Stomach (tissue), 9 donors: ENCODE measurements around the gene EYA3. TPM values are rescaled to one million over a fixed set of nuclear protein-coding genes. Genes with fewer than 3 reads are reported as not detected.

Experiments
- DNase-seq, 2 donors: peaks; one replicate each; pipeline versions ENCODE4 v3.0.0 to v3.0.0-alpha.2; 2013 to 2019
- H3K27ac ChIP-seq, 5 donors: fragments of 200-600 bp in 4 of 5; sonication (generic) in 4 of 5; one replicate each; pipeline ENCODE4 v1.5.1; 2013 to 2019; ENCODE audit warnings: mild to moderate bottlenecking in 1 of 5, moderate library complexity in 1 of 5
- H3K27me3 ChIP-seq, 3 donors: fragments of 200-600 bp; sonication (generic); one replicate each; pipeline ENCODE4 v1.5.1; 2017 to 2019; ENCODE audit warnings: mixed run types in 1 of 3
- H3K36me3 ChIP-seq, 4 donors: fragments of 200-600 bp; sonication (generic); 1 replicate in 3 of 4; 2 replicates in 1 of 4; pipeline ENCODE4 v1.5.1; 2016 to 2019
- H3K4me1 ChIP-seq, 4 donors: fragments of 200-600 bp; sonication (generic); one replicate each; pipeline ENCODE4 v1.5.1; 2016 to 2019
- H3K4me3 ChIP-seq, 4 donors: fragments of 200-600 bp; sonication (generic) in 3 of 4; one replicate each; pipeline ENCODE4 v1.5.1; 2016 to 2019; ENCODE audit warnings: mild to moderate bottlenecking in 1 of 4
- H3K9me3 ChIP-seq, 4 donors: fragments of 200-600 bp; sonication (generic); one replicate each; pipeline ENCODE4 v1.5.1; 2016 to 2019
- CTCF ChIP-seq, 7 experiments: fragments of 450-650 bp in 4 of 7; fragments of 200-600 bp in 3 of 7; sonication (generic) in 3 of 7; IDR thresholded peaks; one replicate each; pipeline ENCODE4 v1.5.1; 2016 to 2019; ENCODE audit warnings: antibody characterized with exemption in 7 of 7, control low read depth in 2 of 7, mild to moderate bottlenecking in 1 of 7
- EP300 ChIP-seq: sonication (generic); formaldehyde crosslinking; IDR thresholded peaks from one replicate; pipeline ENCODE4 v1.6.1; 2017; ENCODE audit warnings: antibody characterized with exemption
- POLR2A ChIP-seq, 4 donors: fragments of 450-650 bp; IDR thresholded peaks; one replicate each; pipeline ENCODE4 v1.6.1; 2016; ENCODE audit warnings: antibody characterized with exemption in 4 of 4, control low read depth in 2 of 4, mild to moderate bottlenecking in 1 of 4, moderate library complexity in 1 of 4
- POLR2AphosphoS5 ChIP-seq, 3 donors: sonication (generic); formaldehyde crosslinking; IDR thresholded peaks; one replicate each; pipeline ENCODE4 v1.6.1; 2016; ENCODE audit warnings: antibody characterized with exemption in 3 of 3
- WGBS, 5 donors: extraction: QIAGEN DNeasy Blood & Tissue Kit in 3 of 5; methylation state at CpG; one replicate each; pipeline versions ENCODE4 v1.1.5 to v1.1.7; 2013 to 2018; 5-methylcytosine and 5-hydroxymethylcytosine counted together
- intact Hi-C: fragments of 100-400 bp; cut with DNase I; formaldehyde crosslinking; loops from one replicate; pipeline ENCODE4 v1.15.1; 2023; ENCODE audit warnings: low total_unique reads
- polyA plus RNA-seq, 3 donors: library from polyadenylated mRNA; stranded (reverse); fragments of 200-250 nt; gene quantifications; one replicate each; pipeline ENCODE4 v1.2.3, GENCODE V29; 2013
- total RNA-seq, 5 donors: library from RNA; depleted of rRNA; stranded (reverse); fragments of >200 nt; gene quantifications; one replicate each; pipeline versions ENCODE4 v1.1.0 to v1.2.3, GENCODE V29; 2014 to 2016
- donor health status: healthy with polysubstance abuse.
- donor health status: Bipolar disorder and iron deficiency.
- donor health status: healthy.

The EYA3 gene
- total and polyA plus RNA-seq, 8 donors: 2.9 to 38.2 (median 12.5) TPM

- intact Hi-C loops: no loop called here
- Histone ChIP-seq H3K36me3 (peaks cover 33 to 66% (median 60%) of the 10 kb centered on the region in 4 donors), H3K27ac (no peak overlapping the region), H3K4me3 (no peak overlapping the region), H3K4me1 (peaks cover 6 to 27% (median 15%) of the 10 kb centered on the region in 4 donors), H3K27me3 (no peaks in the 10 kb centered on the region), H3K9me3 (no peaks in the 10 kb centered on the region)
- WGBS, 5 donors: 91 to 97% (median 92%) methylated on average over 21 to 24 of the region's 24 CpGs
- TF ChIP-seq POLR2A (IDR thresholded peaks at IDR 0.05) (no peak), POLR2AphosphoS5 (IDR thresholded peaks at IDR 0.05) (no peak), CTCF (IDR thresholded peaks at IDR 0.05) (no peak), EP300 (no peak)
- DNase-seq: no peak
These were observed 121.9 kb downstream of the EYA3 start for GRCh38 chr1:27966402-27967105.

DNA sequence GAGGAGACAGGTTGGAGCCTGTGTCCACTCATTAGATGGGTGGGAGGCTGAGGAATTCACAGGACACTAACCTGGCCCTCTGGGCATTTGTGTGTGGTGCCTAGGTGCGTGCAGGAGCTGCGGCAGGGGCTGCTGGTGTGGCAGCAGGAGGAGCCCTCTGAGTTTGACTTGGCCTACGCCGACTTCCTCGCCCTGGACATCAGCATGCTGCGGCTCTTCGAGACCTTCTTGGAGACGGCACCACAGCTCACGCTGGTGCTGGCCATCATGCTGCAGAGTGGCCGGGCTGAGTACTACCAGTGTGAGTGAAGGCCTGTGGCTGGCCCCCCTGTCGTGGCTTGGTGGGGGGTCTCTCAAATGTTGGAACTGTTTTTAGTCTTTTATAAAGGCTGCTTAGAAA, 125.0 kb downstream of the EYA3 start:
- no peaks in the 10 kb centered on the region for H3K9me3 ChIP-seq
- H3K36me3 ChIP-seq: peaks cover 33 to 60% (median 56%) of the 10 kb centered on the region in 4 donors
- WGBS, 5 donors: 92 to 96% (median 95%) methylated on average over 9 to 11 of the region's 11 CpGs
- H3K27ac ChIP-seq: no peak overlapping the region
- intact Hi-C loops: no loop called here
- no peak for DNase-seq
- no peak overlapping the region for H3K4me3 ChIP-seq
- H3K4me1 ChIP-seq: peaks cover 24 to 40% (median 28%) of the 10 kb centered on the region in 4 donors
- no peaks in the 10 kb centered on the region for H3K27me3 ChIP-seq
- TF ChIP-seq EP300: no peak
- TF ChIP-seq POLR2AphosphoS5 (IDR thresholded peaks at IDR 0.05): no peak
- TF ChIP-seq CTCF (IDR thresholded peaks at IDR 0.05): no peak
- no peak for TF ChIP-seq POLR2A (IDR thresholded peaks at IDR 0.05)

DNA sequence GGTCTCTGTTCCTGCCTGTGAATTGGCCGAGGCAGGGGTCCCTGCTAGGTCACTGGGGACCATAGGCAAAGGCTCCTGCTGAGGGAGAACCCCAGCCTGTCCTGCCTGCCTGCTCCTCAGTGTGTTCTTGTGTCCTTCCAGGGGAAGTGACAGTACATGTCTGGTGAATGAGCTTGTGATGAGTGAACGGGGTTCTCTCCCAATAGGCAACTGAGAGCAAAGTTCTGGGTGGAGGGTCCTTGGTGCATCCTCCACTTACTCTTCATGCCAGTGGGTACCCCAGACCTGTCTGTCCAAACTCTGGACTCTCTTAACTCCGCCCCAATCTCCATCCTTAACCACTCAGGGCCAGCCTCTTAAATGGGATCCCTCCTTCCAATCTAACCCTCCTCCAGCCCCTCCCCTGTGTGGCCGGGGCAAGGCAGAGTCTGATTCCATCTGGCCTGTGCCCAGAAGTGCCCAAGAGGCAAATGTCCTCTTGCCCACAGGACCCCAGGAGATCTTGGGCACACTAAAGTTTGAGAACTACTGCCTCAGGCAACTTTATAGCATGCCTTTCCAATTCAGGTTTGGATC, 126.7 kb downstream of the EYA3 start:
- intact Hi-C loops: no loop called here
- WGBS, 5 donors: 48 to 68% (median 60%) methylated on average over 4 of the region's 4 CpGs
- no peaks in the 10 kb centered on the region for H3K27me3 ChIP-seq
- peak overlapping the region in 3 of 5 donors; percentile 92 to 94 (median 94) for H3K27ac ChIP-seq
- no peaks in the 10 kb centered on the region for H3K9me3 ChIP-seq
- peaks cover 19 to 43% (median 39%) of the 10 kb centered on the region in 4 donors for H3K36me3 ChIP-seq
- H3K4me3 ChIP-seq: peak overlapping the region; percentile 56 to 84 (median 80)
- H3K4me1 ChIP-seq: peaks cover 24 to 37% (median 28%) of the 10 kb centered on the region in 4 donors
- TF ChIP-seq EP300: no peak
- no peak for TF ChIP-seq POLR2AphosphoS5 (IDR thresholded peaks at IDR 0.05)
- TF ChIP-seq POLR2A (IDR thresholded peaks at IDR 0.05): no peak
- TF ChIP-seq CTCF (IDR thresholded peaks at IDR 0.05): no peak
- DNase-seq: no peak

- no peak for TF ChIP-seq POLR2A (IDR thresholded peaks at IDR 0.05)
- no peak for TF ChIP-seq EP300
- TF ChIP-seq POLR2AphosphoS5 (IDR thresholded peaks at IDR 0.05): no peak
- TF ChIP-seq CTCF (IDR thresholded peaks at IDR 0.05): no peak
- DNase-seq: no peak
- Histone ChIP-seq H3K27me3 (no peaks in the 10 kb centered on the region), H3K4me1 (peaks cover 24 to 37% (median 28%) of the 10 kb centered on the region in 4 donors), H3K36me3 (peaks cover 16 to 36% (median 32%) of the 10 kb centered on the region in 4 donors), H3K4me3 (peak overlapping the region; percentile 56 to 84 (median 80)), H3K9me3 (no peaks in the 10 kb centered on the region), H3K27ac (peak overlapping the region; percentile 92 to 99 (median 94))
- intact Hi-C loops: no loop called here
- 41 to 61% (median 50%) methylated on average over 9 to 13 of the region's 13 CpGs for WGBS, 5 donors
These were observed 127.4 kb downstream of the EYA3 start for GRCh38 chr1:27960762-27961645.
